GM18861 (cell line): Measurements from ENCODE around the gene HHIPL1.

Source experiments
- ATAC-seq: cut with Tn5 transposase; IDR thresholded peaks from one replicate; pipeline ENCODE4 v1.9.1; 2021; ENCODE audit not compliant: unreplicated experiment

Gene HHIPL1

DNA sequence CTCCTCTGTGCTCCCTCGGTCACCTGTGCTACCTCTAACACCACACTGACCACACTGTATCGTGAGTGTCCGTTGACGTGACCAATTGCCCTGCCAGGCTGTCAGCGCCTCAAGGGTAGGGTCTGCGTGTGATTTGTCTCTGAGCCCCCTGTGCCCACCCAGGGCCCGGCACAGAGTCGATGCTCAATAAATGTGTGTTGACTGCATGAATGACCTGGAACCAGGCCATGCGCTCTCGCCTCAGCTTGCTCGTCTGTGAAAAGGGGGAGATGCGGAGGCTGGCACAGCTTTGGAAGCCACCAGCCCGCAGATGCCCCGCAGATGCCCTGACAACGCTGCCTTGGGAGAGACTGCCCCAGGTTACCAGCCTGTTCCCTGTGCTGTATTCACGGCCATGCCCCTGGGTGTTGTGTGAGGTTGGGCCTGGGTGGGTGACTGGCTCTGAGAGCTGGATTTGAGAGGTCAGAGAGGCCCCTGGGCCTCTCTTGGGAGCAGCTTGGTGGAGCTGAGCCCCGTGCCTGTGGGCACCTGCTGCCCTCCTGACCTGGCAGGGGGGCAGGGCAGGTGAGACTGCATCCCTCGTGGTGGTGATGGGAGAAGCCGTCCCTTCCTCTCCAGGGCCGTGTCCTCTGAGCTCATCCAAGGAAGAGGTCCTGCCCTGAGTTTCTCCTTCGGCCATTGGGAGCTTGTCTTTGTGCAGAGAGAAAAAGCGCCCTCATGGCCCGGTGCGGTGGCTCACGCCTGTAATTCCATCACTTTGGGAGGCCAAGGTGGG lies 82.4 kb downstream of the HHIPL1 start:
- ATAC-seq: no peak

DNA sequence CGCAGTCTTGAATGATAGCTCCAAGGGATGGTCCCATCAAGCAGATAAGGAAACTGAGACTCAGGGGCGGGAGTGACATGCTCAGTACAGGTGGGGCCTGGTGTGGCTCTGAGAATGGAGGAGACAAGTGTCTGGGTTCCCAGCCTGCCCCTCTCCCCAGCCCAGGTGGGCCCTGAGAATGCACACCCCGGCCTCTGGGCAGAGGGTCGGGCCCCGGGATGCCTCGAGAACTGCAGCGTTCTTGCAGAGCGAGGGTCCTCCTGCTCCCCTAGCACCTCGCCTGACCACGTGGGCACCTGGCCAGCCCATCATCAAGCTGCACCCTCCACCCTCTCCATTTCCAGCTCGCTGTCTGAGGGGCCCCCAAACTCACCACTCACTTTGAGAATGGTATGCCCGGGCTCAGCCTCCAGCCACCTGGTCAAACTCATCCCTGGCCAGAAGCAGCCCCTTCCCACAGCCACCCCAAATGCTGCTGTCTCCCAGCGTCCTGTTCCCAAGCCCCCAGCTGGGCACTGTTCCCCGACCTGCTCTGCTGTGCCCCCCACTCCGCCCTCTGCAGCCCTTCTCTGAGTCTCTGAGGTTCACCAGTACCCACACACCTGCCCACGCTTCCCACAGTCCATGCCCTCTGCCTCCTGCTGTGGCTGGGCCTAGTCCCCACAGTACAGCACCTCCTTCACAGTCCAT lies 83.4 kb downstream of the HHIPL1 start:
- ATAC-seq: no peak

DNA sequence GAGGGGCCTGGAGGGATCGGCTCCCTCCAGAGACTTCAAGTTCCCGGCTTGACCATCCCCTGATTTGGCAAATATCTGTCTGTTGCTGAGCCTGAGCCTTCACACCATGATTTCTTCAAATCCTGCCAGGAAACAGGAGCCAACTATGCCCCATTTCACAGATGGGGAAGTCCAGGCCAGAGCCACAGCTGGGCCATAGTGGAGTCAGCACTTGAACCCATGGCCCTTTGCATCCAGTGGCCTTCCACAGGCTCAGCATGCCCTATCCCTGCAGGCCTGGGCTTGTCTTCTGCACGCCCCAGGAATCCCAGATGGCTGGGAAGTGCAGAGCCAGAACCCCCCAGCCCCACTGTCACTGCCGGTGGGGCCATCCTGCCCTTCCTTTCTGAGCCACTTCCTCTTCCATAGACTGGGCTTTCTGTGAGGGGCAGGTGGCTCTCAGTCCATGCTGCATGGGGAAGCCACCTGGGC lies 84.1 kb downstream of the HHIPL1 start:
- ATAC-seq: no peak
